NCI-H345 (cell line): Measurements from ENCODE around the gene PRKG1.

Source experiments
- DNase-seq: peaks from one replicate; lab custom pipeline; 2025; lab: John Stamatoyannopoulos, UW

PRKG1 gene

GRCh38 chr10:51076299-51076841 lies 2.1 kb downstream of the PRKG1 start:
- DNase-seq = no peak

- no peak for DNase-seq
These were observed 2.8 kb downstream of the PRKG1 start for GRCh38 chr10:51077074-51077473.

- DNase-seq = no peak
These were observed 3.2 kb downstream of the PRKG1 start for GRCh38 chr10:51077507-51077906.

GRCh38 chr10:51079331-51079730 lies 5.0 kb downstream of the PRKG1 start:
- DNase-seq = no peak

GRCh38 chr10:51079766-51080165 lies 5.5 kb downstream of the PRKG1 start:
- DNase-seq = no peak

- no peak for DNase-seq
These were observed 6.2 kb downstream of the PRKG1 start for GRCh38 chr10:51080311-51081006.

GRCh38 chr10:51082857-51083256 lies 8.6 kb downstream of the PRKG1 start:
- DNase-seq = no peak

GRCh38 chr10:51083356-51083853 lies 9.1 kb downstream of the PRKG1 start:
- DNase-seq = no peak

- DNase-seq = no peak
These were observed 10.9 kb downstream of the PRKG1 start for GRCh38 chr10:51085204-51085603.

GRCh38 chr10:51086710-51087109 lies 12.4 kb downstream of the PRKG1 start:
- DNase-seq = no peak

- DNase-seq = no peak
These were observed 12.8 kb downstream of the PRKG1 start for GRCh38 chr10:51087114-51087513.

- DNase-seq = no peak
These were observed 15.9 kb downstream of the PRKG1 start for GRCh38 chr10:51090190-51090589.

GRCh38 chr10:51092402-51092801 lies 18.1 kb downstream of the PRKG1 start:
- DNase-seq = no peak

- no peak for DNase-seq
These were observed 21.2 kb downstream of the PRKG1 start for GRCh38 chr10:51095444-51095843.

- DNase-seq = no peak
These were observed 23.3 kb downstream of the PRKG1 start for GRCh38 chr10:51097546-51097945.

GRCh38 chr10:51100221-51100620 lies 25.9 kb downstream of the PRKG1 start:
- DNase-seq = no peak

GRCh38 chr10:51103554-51104217 lies 29.4 kb downstream of the PRKG1 start:
- DNase-seq = no peak

- no peak for DNase-seq
These were observed 32.1 kb downstream of the PRKG1 start for GRCh38 chr10:51106311-51106945.

GRCh38 chr10:51108406-51108805 lies 34.1 kb downstream of the PRKG1 start:
- no peak for DNase-seq

GRCh38 chr10:51109801-51110533 lies 35.7 kb downstream of the PRKG1 start:
- no peak for DNase-seq

- no peak for DNase-seq
These were observed 37.7 kb downstream of the PRKG1 start for GRCh38 chr10:51112013-51112412.

- DNase-seq = no peak
These were observed 38.7 kb downstream of the PRKG1 start for GRCh38 chr10:51113007-51113406.
